Neural cell (in vitro differentiated cells): ENCODE data around the gene TMUB1. TPM values are rescaled to one million over a fixed set of nuclear protein-coding genes. Genes with fewer than 3 reads are reported as not detected.

Source experiments
- H2AFZ ChIP-seq: fragments of 200-600, 300-800 bp; sonication (generic), shearing (Covaris generic); 2 replicates; pipeline ENCODE4 v1.6.0; 2014; ENCODE audit warnings: low read depth, mild to moderate bottlenecking, antibody characterized with exemption, low read length, moderate library complexity
- H3F3A ChIP-seq: fragments of 200-600 bp; shearing (Covaris generic); 2 replicates; pipeline ENCODE4 v1.6.1; 2016; ENCODE audit warnings: mild to moderate bottlenecking, moderate library complexity, mixed read lengths, antibody characterized with exemption, low read length; ENCODE audit not compliant: insufficient read depth, poor library complexity, severe bottlenecking
- H3K27ac ChIP-seq: fragments of 200-600, 300-800 bp; sonication (generic), shearing (Covaris generic); 2 replicates; pipeline ENCODE4 v1.5.1; 2014; ENCODE audit warnings: mild to moderate bottlenecking, low read length, moderate library complexity
- H3K27me3 ChIP-seq: fragments of 300-800, 200-600 bp; sonication (generic), shearing (Covaris generic); 2 replicates; pipeline ENCODE4 v1.6.0; 2014; ENCODE audit warnings: mild to moderate bottlenecking, low read depth, low read length, moderate library complexity; ENCODE audit not compliant: insufficient read depth
- H3K36me3 ChIP-seq: fragments of 300-800, 200-600 bp; sonication (generic), shearing (Covaris generic); 2 replicates; pipeline ENCODE4 v1.5.1; 2014; ENCODE audit warnings: mild to moderate bottlenecking, antibody characterized with exemption, low read length, moderate library complexity; ENCODE audit not compliant: insufficient read depth
- H3K4me2 ChIP-seq: fragments of 300-800, 200-600 bp; sonication (generic), shearing (Covaris generic); 2 replicates; pipeline ENCODE4 v1.6.0; 2014; ENCODE audit warnings: mild to moderate bottlenecking, low read length
- H3K4me3 ChIP-seq: fragments of 300-800, 200-600 bp; sonication (generic), shearing (Covaris generic); 2 replicates; pipeline ENCODE4 v1.5.1; 2014; ENCODE audit warnings: mild to moderate bottlenecking, low read length, moderate library complexity
- H3K79me2 ChIP-seq: fragments of 200-600 bp; shearing (Covaris generic); replicated peaks from 2 replicates; pipeline ENCODE4 v1.6.0; 2014; ENCODE audit warnings: mild to moderate bottlenecking, low read length, moderate library complexity; ENCODE audit not compliant: insufficient read depth
- H3K9ac ChIP-seq: fragments of 300-800, 200-600 bp; sonication (generic), shearing (Covaris generic); 2 replicates; pipeline ENCODE4 v1.6.1; 2016; ENCODE audit warnings: mild to moderate bottlenecking, low read length, mixed read lengths
- H3K9me2 ChIP-seq: fragments of 200-600 bp; shearing (Covaris generic); 2 replicates; pipeline ENCODE4 v1.6.1; 2016; ENCODE audit warnings: mild to moderate bottlenecking, low read length, mixed read lengths; ENCODE audit not compliant: insufficient read depth
- H3K9me3 ChIP-seq: fragments of 200-600, 300-800 bp; sonication (generic), shearing (Covaris generic); 2 replicates; pipeline ENCODE4 v1.6.1; 2016; ENCODE audit warnings: mild to moderate bottlenecking, mixed run types, low read length, moderate library complexity, mixed read lengths
- H4K20me1 ChIP-seq: fragments of 200-600 bp; shearing (Covaris generic); 2 replicates; pipeline ENCODE4 v1.6.1; 2016; ENCODE audit warnings: mild to moderate bottlenecking, mixed run types; ENCODE audit not compliant: insufficient read depth
- EP300 ChIP-seq: fragments of 450-650 bp; conservative IDR thresholded peaks from 2 replicates; pipeline ENCODE4 v1.6.1; 2014; ENCODE audit warnings: antibody characterized with exemption, mild to moderate bottlenecking, moderate library complexity; ENCODE audit not compliant: poor library complexity, severe bottlenecking
- EZH2 ChIP-seq: fragments of 200-600, 300-800 bp; shearing (Covaris generic), sonication (generic); IDR thresholded peaks from 2 replicates; pipeline ENCODE4 v1.6.1; 2014; ENCODE audit warnings: antibody characterized with exemption, low read length, borderline replicate concordance, mild to moderate bottlenecking; ENCODE audit not compliant: insufficient read depth, poor library complexity, severe bottlenecking
- MXI1 ChIP-seq: fragments of 450-650 bp; conservative IDR thresholded peaks from 2 replicates; pipeline ENCODE4 v1.6.1; 2014; ENCODE audit warnings: antibody characterized with exemption, mild to moderate bottlenecking; ENCODE audit not compliant: poor library complexity, severe bottlenecking
- POLR2AphosphoS5 ChIP-seq: IDR thresholded peaks from 2 replicates; pipeline ENCODE4 v1.6.1; 2012
- RAD21 ChIP-seq: fragments of 450-650 bp; conservative IDR thresholded peaks from 2 replicates; pipeline ENCODE4 v1.6.1; 2014; ENCODE audit warnings: antibody characterized with exemption, mild to moderate bottlenecking, moderate library complexity
- SMC3 ChIP-seq: fragments of 450-650 bp; conservative IDR thresholded peaks from 2 replicates; pipeline ENCODE4 v1.6.1; 2014; ENCODE audit warnings: antibody characterized with exemption, mild to moderate bottlenecking, moderate library complexity; ENCODE audit not compliant: poor library complexity
- TAF1 ChIP-seq: IDR thresholded peaks from 2 replicates; pipeline ENCODE4 v1.6.1; 2012; ENCODE audit warnings: low read depth
- polyA plus RNA-seq: library from polyadenylated mRNA; depleted of rRNA; stranded (reverse); fragments of >200 nt; gene quantifications from 2 replicates; pipeline ENCODE4 v1.2.3, GENCODE V29; 2014
- TF ChIP-seq, protein P1 (sequence below): fragments of 450-650 bp; IDR thresholded peaks from 2 replicates; pipeline ENCODE4 v1.5.1; 2014; ENCODE audit warnings: antibody characterized with exemption, mild to moderate bottlenecking, moderate library complexity; ENCODE audit not compliant: poor library complexity, severe bottlenecking
- TF ChIP-seq, protein P2 (sequence below): IDR thresholded peaks from 2 replicates; pipeline ENCODE4 v1.6.1; 2012; ENCODE audit warnings: borderline replicate concordance

The TMUB1 gene
- polyA plus RNA-seq, 1 donor from 2014 or later: 35.2 TPM

DNA sequence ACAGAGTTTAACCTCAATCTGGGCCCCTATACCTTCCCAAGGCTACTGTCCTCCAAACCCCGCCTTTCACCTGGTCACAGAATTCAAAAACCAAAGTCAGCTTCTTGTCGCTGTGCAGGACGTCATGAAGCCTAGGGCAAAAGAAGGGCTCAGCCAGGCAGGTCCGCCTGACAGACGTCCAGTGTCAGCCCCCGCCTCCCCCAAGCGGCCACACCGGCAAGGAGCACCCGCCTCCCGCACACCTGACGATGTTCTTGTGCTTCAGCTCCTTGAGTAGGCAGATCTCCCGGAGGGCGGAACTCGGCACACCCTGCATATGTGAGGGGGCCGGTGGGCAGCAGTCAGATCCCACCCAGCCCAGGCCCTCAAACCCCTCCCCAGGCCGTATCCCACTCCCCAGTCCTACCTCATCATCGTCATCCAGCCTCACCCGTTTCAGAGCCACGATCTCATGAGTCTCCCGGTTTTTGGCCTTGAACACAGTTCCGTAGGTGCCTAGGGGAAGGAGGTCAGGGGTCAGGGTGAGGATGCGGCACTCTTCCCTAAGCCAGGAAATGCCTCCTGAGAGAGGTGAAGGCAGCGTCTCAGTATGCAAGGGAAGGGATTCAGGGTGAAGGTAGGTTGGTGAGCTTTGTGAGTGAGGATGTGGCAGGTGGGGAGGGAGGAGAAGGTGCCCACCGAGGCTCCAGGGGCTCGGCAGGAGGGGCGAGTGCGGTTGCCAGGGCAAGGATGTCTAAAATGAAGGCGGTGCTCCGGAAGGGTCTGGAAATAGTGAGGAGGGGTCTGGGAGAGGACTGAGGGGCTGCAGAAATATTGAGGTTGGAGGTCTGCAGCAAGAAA, 26.4 kb downstream of the TMUB1 start:
- Histone ChIP-seq H3K27me3 (peaks cover 11% of the 10 kb centered on the region), H3K4me3 (peak overlapping the region; percentile 92), H3K4me2 (peak overlapping the region; percentile 94), H4K20me1 (no peaks in the 10 kb centered on the region), H3K9ac (peak overlapping the region; percentile 78), H2AFZ (peak overlapping the region; percentile 52), H3K9me3 (no peaks in the 10 kb centered on the region), H3K36me3 (no peaks in the 10 kb centered on the region), H3F3A (peaks cover 6% of the 10 kb centered on the region), H3K9me2 (no peaks in the 10 kb centered on the region), H3K27ac (peak overlapping the region; percentile 61), H3K79me2 (no peaks in the 10 kb centered on the region)
- no peak for TF ChIP-seq RAD21
- TF ChIP-seq, protein P1, sequence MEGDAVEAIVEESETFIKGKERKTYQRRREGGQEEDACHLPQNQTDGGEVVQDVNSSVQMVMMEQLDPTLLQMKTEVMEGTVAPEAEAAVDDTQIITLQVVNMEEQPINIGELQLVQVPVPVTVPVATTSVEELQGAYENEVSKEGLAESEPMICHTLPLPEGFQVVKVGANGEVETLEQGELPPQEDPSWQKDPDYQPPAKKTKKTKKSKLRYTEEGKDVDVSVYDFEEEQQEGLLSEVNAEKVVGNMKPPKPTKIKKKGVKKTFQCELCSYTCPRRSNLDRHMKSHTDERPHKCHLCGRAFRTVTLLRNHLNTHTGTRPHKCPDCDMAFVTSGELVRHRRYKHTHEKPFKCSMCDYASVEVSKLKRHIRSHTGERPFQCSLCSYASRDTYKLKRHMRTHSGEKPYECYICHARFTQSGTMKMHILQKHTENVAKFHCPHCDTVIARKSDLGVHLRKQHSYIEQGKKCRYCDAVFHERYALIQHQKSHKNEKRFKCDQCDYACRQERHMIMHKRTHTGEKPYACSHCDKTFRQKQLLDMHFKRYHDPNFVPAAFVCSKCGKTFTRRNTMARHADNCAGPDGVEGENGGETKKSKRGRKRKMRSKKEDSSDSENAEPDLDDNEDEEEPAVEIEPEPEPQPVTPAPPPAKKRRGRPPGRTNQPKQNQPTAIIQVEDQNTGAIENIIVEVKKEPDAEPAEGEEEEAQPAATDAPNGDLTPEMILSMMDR: no peak
- no peak for TF ChIP-seq EP300
- TF ChIP-seq POLR2AphosphoS5: no peak
- TF ChIP-seq EZH2: no peak
- no peak for TF ChIP-seq TAF1
- TF ChIP-seq SMC3: no peak
- TF ChIP-seq, protein P2, sequence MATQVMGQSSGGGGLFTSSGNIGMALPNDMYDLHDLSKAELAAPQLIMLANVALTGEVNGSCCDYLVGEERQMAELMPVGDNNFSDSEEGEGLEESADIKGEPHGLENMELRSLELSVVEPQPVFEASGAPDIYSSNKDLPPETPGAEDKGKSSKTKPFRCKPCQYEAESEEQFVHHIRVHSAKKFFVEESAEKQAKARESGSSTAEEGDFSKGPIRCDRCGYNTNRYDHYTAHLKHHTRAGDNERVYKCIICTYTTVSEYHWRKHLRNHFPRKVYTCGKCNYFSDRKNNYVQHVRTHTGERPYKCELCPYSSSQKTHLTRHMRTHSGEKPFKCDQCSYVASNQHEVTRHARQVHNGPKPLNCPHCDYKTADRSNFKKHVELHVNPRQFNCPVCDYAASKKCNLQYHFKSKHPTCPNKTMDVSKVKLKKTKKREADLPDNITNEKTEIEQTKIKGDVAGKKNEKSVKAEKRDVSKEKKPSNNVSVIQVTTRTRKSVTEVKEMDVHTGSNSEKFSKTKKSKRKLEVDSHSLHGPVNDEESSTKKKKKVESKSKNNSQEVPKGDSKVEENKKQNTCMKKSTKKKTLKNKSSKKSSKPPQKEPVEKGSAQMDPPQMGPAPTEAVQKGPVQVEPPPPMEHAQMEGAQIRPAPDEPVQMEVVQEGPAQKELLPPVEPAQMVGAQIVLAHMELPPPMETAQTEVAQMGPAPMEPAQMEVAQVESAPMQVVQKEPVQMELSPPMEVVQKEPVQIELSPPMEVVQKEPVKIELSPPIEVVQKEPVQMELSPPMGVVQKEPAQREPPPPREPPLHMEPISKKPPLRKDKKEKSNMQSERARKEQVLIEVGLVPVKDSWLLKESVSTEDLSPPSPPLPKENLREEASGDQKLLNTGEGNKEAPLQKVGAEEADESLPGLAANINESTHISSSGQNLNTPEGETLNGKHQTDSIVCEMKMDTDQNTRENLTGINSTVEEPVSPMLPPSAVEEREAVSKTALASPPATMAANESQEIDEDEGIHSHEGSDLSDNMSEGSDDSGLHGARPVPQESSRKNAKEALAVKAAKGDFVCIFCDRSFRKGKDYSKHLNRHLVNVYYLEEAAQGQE: no peak
- TF ChIP-seq MXI1: no peak

DNA sequence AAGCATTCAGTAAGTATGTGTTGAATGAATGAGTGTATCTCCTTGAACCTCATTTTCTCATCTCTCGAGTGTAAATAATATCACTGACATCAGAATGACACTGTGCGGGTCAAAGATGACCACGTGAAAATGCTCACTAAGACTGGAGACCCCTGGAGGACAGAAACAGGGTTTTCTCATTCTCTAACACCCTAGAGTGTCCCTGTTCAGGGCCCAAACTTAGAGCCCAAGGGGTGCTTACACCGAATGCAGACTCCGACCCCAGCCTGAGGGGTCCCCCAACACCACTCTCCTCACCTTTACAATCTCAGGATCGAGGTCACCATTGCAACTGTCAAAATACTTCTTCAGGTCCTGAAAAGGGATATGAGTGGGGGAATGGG, 27.0 kb downstream of the TMUB1 start:
- Histone ChIP-seq H3K27me3 (peaks cover 16% of the 10 kb centered on the region), H3K9me3 (no peaks in the 10 kb centered on the region), H3K27ac (no peak overlapping the region), H3K36me3 (no peaks in the 10 kb centered on the region), H4K20me1 (no peaks in the 10 kb centered on the region), H3K4me3 (peak overlapping the region; percentile 92), H3K4me2 (peak overlapping the region; percentile 94), H3K79me2 (no peaks in the 10 kb centered on the region), H3F3A (peaks cover 6% of the 10 kb centered on the region), H3K9ac (peak overlapping the region; percentile 78), H3K9me2 (no peaks in the 10 kb centered on the region), H2AFZ (no peak overlapping the region)
- TF ChIP-seq SMC3 (no peak), EZH2 (no peak), TAF1 (no peak), EP300 (no peak), MXI1 (no peak), POLR2AphosphoS5 (no peak), RAD21 (no peak)
- TF ChIP-seq, protein P1: no peak
- TF ChIP-seq, protein P2: no peak
